Astrocyte (in vitro differentiated cells and primary cell): Measurements from ENCODE around the gene KDM4B.

Experiments used
- EZH2 ChIP-seq: IDR thresholded peaks from 2 replicates; pipeline ENCODE4 v1.6.1; 2012; ENCODE audit warnings: mild to moderate bottlenecking, low read length, inconsistent platforms; ENCODE audit not compliant: insufficient read depth
- TF ChIP-seq, protein P1 (sequence below): IDR thresholded peaks from 2 replicates; pipeline ENCODE4 v1.5.1; 2011; ENCODE audit warnings: low read depth, mild to moderate bottlenecking, inconsistent platforms, low read length, moderate library complexity; ENCODE audit not compliant: insufficient read depth

DNA sequence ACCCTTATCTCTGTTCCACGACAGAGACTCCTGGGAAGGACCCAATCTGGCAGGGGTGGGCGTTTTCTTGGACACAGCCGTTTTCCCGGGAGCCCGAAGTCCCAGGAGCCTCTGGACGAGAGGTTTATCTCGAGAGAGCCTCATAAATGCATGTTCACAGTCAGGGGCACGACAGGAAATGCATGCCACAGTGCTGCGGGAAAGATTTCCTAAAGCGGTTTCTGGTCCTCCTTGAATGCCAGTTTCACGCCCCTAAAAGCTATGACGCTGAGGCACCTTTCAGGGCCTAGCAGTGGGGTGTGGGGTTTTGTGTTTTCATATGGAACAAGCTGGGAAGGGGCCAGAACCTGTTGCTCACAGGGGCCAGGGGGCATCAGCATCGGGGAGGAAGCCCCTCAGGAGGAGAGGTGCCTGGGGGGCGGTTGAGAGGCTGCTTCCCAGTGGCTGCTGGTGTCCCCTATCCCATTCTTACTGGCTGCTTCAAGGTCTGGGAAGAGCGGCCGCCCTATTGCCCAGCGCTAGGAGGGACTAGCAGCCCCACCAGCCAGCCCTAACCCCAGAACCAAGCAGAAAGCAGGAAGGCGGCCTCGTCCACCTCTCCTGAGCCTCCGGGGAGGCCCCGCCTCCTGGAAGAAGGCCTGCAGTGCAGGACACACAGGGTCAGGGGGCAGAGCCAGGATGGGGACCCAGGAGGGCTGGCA is 157.0 kb downstream of the KDM4B start:
- TF ChIP-seq, protein P1, sequence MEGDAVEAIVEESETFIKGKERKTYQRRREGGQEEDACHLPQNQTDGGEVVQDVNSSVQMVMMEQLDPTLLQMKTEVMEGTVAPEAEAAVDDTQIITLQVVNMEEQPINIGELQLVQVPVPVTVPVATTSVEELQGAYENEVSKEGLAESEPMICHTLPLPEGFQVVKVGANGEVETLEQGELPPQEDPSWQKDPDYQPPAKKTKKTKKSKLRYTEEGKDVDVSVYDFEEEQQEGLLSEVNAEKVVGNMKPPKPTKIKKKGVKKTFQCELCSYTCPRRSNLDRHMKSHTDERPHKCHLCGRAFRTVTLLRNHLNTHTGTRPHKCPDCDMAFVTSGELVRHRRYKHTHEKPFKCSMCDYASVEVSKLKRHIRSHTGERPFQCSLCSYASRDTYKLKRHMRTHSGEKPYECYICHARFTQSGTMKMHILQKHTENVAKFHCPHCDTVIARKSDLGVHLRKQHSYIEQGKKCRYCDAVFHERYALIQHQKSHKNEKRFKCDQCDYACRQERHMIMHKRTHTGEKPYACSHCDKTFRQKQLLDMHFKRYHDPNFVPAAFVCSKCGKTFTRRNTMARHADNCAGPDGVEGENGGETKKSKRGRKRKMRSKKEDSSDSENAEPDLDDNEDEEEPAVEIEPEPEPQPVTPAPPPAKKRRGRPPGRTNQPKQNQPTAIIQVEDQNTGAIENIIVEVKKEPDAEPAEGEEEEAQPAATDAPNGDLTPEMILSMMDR, result no peak
- no peak for TF ChIP-seq EZH2
